ENCODE measurements around the gene CLOCK. TPM values are rescaled to one million over a fixed set of nuclear protein-coding genes. Genes with fewer than 3 reads are reported as not detected.

The CLOCK gene
- total and polyA plus RNA-seq, 9 of the 15 experiments (the other 6 are each of a cell fraction or from before 2014, with no cell fraction given) = 3.7 to 14.4 (median 9.4) TPM

DNA sequence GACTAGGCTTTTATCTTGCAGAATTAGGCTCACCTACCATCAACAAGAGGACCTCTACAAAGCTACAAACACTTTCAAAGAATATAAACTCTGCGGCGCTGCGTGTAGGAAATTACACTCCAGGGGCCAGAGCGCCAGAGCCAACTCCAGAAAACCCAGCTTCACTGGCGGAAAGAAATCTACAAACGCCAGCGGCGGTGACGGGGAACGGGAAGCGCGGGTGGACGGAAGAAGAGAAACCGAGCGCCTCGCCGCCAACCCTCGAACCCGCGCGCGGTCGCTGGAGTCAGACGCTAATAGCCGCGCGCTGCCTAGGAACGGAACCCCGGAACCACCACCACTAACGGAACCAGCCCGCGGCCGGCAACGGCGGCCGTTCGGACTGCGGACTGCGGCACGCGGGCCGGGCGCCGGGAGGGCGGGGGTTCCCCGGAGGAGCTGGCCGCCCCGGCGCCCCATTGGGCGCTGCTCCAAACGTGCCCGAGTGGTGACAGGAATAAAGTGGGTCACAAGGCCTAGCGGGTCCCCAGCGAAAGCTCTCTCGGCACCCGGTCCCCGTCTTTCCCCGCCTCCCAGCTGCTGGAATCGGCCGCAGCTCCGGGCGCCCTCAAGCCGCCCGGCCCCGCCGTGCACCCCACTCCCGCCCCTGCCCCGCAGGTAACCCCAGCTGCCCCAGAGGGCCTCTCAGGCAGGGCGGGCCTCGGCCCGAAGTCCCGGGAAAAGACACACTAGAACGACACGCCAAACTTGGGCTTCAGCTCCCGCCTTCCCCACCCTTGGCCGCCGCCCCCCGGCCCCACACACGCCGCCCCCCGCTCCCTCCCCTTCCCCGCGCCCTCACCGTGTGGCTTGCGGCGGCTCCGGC lies 836 bp downstream of the CLOCK start (continued):
- peak in 1 of 2 experiments; percentile 79; a peak in 3 of 4 replicates for TF ChIP-seq NONO (IDR thresholded peaks at IDR 0.05; ENCODE audit: low read depth in 2 of 2, low read length in 1 of 2)
- no peak for TF ChIP-seq SLC30A9 (CRISPR knock-in tag; IDR thresholded peaks at IDR 0.05)
- TF ChIP-seq, protein P1, sequence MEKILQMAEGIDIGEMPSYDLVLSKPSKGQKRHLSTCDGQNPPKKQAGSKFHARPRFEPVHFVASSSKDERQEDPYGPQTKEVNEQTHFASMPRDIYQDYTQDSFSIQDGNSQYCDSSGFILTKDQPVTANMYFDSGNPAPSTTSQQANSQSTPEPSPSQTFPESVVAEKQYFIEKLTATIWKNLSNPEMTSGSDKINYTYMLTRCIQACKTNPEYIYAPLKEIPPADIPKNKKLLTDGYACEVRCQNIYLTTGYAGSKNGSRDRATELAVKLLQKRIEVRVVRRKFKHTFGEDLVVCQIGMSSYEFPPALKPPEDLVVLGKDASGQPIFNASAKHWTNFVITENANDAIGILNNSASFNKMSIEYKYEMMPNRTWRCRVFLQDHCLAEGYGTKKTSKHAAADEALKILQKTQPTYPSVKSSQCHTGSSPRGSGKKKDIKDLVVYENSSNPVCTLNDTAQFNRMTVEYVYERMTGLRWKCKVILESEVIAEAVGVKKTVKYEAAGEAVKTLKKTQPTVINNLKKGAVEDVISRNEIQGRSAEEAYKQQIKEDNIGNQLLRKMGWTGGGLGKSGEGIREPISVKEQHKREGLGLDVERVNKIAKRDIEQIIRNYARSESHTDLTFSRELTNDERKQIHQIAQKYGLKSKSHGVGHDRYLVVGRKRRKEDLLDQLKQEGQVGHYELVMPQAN (IDR thresholded peaks at IDR 0.05; ENCODE audit: borderline replicate concordance) = no peak
- TF ChIP-seq, protein P2, sequence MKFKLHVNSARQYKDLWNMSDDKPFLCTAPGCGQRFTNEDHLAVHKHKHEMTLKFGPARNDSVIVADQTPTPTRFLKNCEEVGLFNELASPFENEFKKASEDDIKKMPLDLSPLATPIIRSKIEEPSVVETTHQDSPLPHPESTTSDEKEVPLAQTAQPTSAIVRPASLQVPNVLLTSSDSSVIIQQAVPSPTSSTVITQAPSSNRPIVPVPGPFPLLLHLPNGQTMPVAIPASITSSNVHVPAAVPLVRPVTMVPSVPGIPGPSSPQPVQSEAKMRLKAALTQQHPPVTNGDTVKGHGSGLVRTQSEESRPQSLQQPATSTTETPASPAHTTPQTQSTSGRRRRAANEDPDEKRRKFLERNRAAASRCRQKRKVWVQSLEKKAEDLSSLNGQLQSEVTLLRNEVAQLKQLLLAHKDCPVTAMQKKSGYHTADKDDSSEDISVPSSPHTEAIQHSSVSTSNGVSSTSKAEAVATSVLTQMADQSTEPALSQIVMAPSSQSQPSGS (CRISPR knock-in tag; IDR thresholded peaks at IDR 0.05) = no peak
- peak; percentile 91 for TF ChIP-seq CXXC5 (CRISPR knock-in tag; IDR thresholded peaks at IDR 0.05)
- TF ChIP-seq DDX20 (tag; IDR thresholded peaks at IDR 0.05; ENCODE audit: low read depth) = no peak
- peak; percentile 45; the same call in 1 of the 2 replicates for TF ChIP-seq SUPT5H (IDR thresholded peaks at IDR 0.05)
- TF ChIP-seq ZFX (CRISPR knock-in tag; IDR thresholded peaks at IDR 0.05) = peak; percentile 58
- TF ChIP-seq RBM34 (IDR thresholded peaks at IDR 0.05; ENCODE audit: borderline replicate concordance, insufficient read depth, low read length) = no peak
- TF ChIP-seq NBN (IDR thresholded peaks at IDR 0.05; ENCODE audit: low read depth) = no peak; the same call in 1 of the 2 replicates
- TF ChIP-seq POLR2AphosphoS5 (IDR thresholded peaks at IDR 0.05; ENCODE audit: control insufficient read depth, insufficient read depth, low read depth, low read length) = peak; percentile 56; the same call in 1 of the 2 replicates
- TF ChIP-seq STAT5A (IDR thresholded peaks at IDR 0.05; ENCODE audit: borderline replicate concordance, low read length) = no peak; the same call in 1 of the 2 replicates
- TF ChIP-seq FOXM1 (IDR thresholded peaks at IDR 0.05; ENCODE audit: low read depth) = no peak
- TF ChIP-seq FOXM1 (CRISPR knock-in tag; IDR thresholded peaks at IDR 0.05; ENCODE audit: low read depth) = 0 out of 2 replicates have a peak, but pooled peaks have one; percentile 40
- TF ChIP-seq ZNF146 (CRISPR knock-in tag; IDR thresholded peaks at IDR 0.05; ENCODE audit: unreplicated experiment) = no peak
- TF ChIP-seq ZBTB17 (CRISPR knock-in tag; IDR thresholded peaks at IDR 0.05) = peak; percentile 85
- TF ChIP-seq POLR2A (conservative IDR thresholded peaks at IDR 0.05) = peak; percentile 75
- TF ChIP-seq ZNF780A (CRISPR knock-in tag; IDR thresholded peaks at IDR 0.05) = no peak
- no peak for TF ChIP-seq JUN (IDR thresholded peaks at IDR 0.05; ENCODE audit: borderline replicate concordance, low read depth, low read length)
- TF ChIP-seq JUN (CRISPR knock-in tag; IDR thresholded peaks at IDR 0.05; ENCODE audit: borderline replicate concordance) = no peak
- TF ChIP-seq CBX8 (IDR thresholded peaks at IDR 0.05; ENCODE audit: borderline replicate concordance, extremely low read depth, low read depth, low read length, poor library complexity, severe bottlenecking) = no peak
- no peak for TF ChIP-seq ZSCAN32 (CRISPR knock-in tag; IDR thresholded peaks at IDR 0.05)
- TF ChIP-seq KDM2B (CRISPR knock-in tag; IDR thresholded peaks at IDR 0.05) = no peak
- TF ChIP-seq ZFP1 (CRISPR knock-in tag; IDR thresholded peaks at IDR 0.05) = no peak
- TF ChIP-seq KHSRP (IDR thresholded peaks at IDR 0.05) = no peak

Measured in K562 (cell line).